ENCODE data around the gene CCDC81. TPM values are rescaled to one million over a fixed set of nuclear protein-coding genes. Genes with fewer than 3 reads are reported as not detected.

CCDC81 gene
- total RNA-seq (under 1 TPM; 0.14 to 0.81 (median 0.36) TPM), polyA plus RNA-seq (under 1 TPM; 0.26 to 0.59 TPM)
- long read RNA-seq, donor 1 = 0 reads
- long read RNA-seq, donor 2 = 0 reads
- long read RNA-seq, donor 3 = 0 reads

DNA sequence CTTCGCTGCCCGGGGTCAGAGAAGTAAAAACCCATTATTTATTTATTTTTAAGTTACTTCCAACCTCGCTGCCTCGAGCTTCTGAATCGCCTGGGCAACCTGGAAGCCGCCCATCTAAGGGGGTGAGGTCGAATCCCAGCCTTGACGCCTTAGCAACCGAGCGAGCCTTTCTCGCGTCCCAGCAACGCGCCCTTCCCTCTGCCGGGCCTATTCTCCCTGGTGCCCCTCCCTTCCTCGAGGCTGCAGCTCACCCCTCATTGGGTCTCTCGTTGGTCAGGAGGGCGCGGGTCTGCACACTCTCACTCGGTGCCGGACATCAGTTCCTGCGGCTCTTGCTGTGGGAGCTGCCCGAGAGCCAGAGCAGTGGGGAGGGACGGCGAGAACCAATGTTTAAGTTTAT, at the start of gene CCDC81:
Gene CCDC81, plus strand, starts transcription at position 302 of the 400 bp plus-strand sequence. CDS start 277 bp downstream, outside the sequence.
- peaks cover 0 to 7% (median 0%) of the 10 kb centered on the region in 9 donors for H3K4me1 ChIP-seq
- WGBS, 2 donors = 6 to 8% methylated on average over 25 of the region's 25 CpGs

GRCh38 chr11:86335131-86335767, 39.4 kb upstream of the CCDC81 start:
- Histone ChIP-seq H3K27ac (no peak overlapping the region), H3K4me3 (no peak overlapping the region), H3K9me3 (peaks cover 0 to 6% (median 0%) of the 10 kb centered on the region in 11 donors), H3K27me3 (no peaks in the 10 kb centered on the region), H3K4me1 (peaks cover 0 to 3% (median 0%) of the 10 kb centered on the region in 9 donors), H3K36me3 (peaks cover 0 to 73% (median 15%) of the 10 kb centered on the region in 9 donors)
- no peak for ATAC-seq
- TF ChIP-seq, protein P1, sequence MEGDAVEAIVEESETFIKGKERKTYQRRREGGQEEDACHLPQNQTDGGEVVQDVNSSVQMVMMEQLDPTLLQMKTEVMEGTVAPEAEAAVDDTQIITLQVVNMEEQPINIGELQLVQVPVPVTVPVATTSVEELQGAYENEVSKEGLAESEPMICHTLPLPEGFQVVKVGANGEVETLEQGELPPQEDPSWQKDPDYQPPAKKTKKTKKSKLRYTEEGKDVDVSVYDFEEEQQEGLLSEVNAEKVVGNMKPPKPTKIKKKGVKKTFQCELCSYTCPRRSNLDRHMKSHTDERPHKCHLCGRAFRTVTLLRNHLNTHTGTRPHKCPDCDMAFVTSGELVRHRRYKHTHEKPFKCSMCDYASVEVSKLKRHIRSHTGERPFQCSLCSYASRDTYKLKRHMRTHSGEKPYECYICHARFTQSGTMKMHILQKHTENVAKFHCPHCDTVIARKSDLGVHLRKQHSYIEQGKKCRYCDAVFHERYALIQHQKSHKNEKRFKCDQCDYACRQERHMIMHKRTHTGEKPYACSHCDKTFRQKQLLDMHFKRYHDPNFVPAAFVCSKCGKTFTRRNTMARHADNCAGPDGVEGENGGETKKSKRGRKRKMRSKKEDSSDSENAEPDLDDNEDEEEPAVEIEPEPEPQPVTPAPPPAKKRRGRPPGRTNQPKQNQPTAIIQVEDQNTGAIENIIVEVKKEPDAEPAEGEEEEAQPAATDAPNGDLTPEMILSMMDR (IDR thresholded peaks at IDR 0.05) = no peak
- DNase-seq = no peak
- intact Hi-C loops (cut with DNase I) = no loop called here
- 96 to 98% methylated on average over 6 of the region's 6 CpGs for WGBS, 2 donors

More for the DNA sequence above, at the start of gene CCDC81:
- TF ChIP-seq, protein P1 (IDR thresholded peaks at IDR 0.05) = no peak
- no peaks in the 10 kb centered on the region for H3K27me3 ChIP-seq
- H3K36me3 ChIP-seq = no peaks in the 10 kb centered on the region
- ATAC-seq = peak in 2 of 8 donors; percentile 13 to 40
- H3K27ac ChIP-seq = no peak within 1 kb of the TSS
- H3K9me3 ChIP-seq = peaks cover 0 to 6% (median 0%) of the 10 kb centered on the region in 11 donors
- intact Hi-C loops (cut with DNase I) = no loop called here
- DNase-seq = peak in 1 of 2 donors; percentile 13
- H3K4me3 ChIP-seq = peak within 1 kb of the TSS in 6 of 10 donors; percentile 15 to 36 (median 32)

- H3K36me3 ChIP-seq = peaks cover 0 to 70% (median 13%) of the 10 kb centered on the region in 9 donors
- no peak overlapping the region for H3K27ac ChIP-seq
- peaks cover 0 to 3% (median 0%) of the 10 kb centered on the region in 9 donors for H3K4me1 ChIP-seq
- peaks cover 0 to 6% (median 0%) of the 10 kb centered on the region in 11 donors for H3K9me3 ChIP-seq
- H3K4me3 ChIP-seq = no peak overlapping the region
- DNase-seq (no peak), ATAC-seq (no peak)
- H3K27me3 ChIP-seq = no peaks in the 10 kb centered on the region
- TF ChIP-seq, protein P1 (IDR thresholded peaks at IDR 0.05) = no peak
- 94 to 97% methylated on average over 2 of the region's 2 CpGs for WGBS, 2 donors
- intact Hi-C loops (cut with DNase I) = no loop called here
Measured at GRCh38 chr11:86337227-86337626, 37.5 kb upstream of the CCDC81 start.

DNA sequence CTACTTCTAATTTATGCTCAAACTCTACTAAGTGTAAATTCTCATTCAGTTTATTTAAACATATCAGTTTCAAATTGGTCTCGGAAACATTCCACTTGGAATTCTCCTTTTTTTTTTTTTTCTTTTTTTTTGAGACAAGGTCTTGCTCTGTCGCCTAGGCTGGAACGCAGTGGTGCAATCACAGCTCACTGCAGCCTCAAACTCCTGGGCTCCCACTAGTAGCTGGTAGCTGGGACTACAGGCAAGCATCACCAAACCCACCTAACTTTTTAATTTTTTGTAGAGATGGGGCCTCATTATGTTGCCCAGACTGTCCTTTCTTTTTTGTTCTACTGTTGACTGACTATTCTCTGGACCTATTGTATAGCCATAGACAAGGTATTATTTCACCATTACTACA, 33.3 kb upstream of the CCDC81 start:
- 90 to 91% methylated on average over 3 of the region's 3 CpGs for WGBS, 2 donors
- no peak for ATAC-seq
- Histone ChIP-seq H3K4me1 (no peaks in the 10 kb centered on the region), H3K27me3 (no peaks in the 10 kb centered on the region), H3K27ac (no peak overlapping the region), H3K4me3 (no peak overlapping the region), H3K36me3 (peaks cover 0 to 63% (median 11%) of the 10 kb centered on the region in 9 donors), H3K9me3 (peaks cover 0 to 4% (median 0%) of the 10 kb centered on the region in 11 donors)
- intact Hi-C loops (cut with DNase I) = no loop called here
- no peak for DNase-seq
- TF ChIP-seq, protein P1 (IDR thresholded peaks at IDR 0.05) = no peak
